Progenitor cell of endocrine pancreas (in vitro differentiated cells): ENCODE measurements around the gene ANKS4B. TPM values are rescaled to one million over a fixed set of nuclear protein-coding genes. Genes with fewer than 3 reads are reported as not detected.

ENCODE experiments used
- DNase-seq: peaks from one replicate; pipeline ENCODE4 v3.0.0; 2021; ENCODE audit warnings: low spot score; ENCODE audit not compliant: unreplicated experiment
- H3K27ac Mint-ChIP-seq: 2 replicates; pipeline ENCODE4 v1.8.0; 2021; ENCODE audit warnings: mild to moderate bottlenecking, moderate library complexity, mixed read lengths
- H3K27me3 Mint-ChIP-seq: 2 replicates; pipeline ENCODE4 v1.8.0; 2021; ENCODE audit warnings: mixed read lengths
- H3K36me3 Mint-ChIP-seq: 2 replicates; pipeline ENCODE4 v1.8.0; 2022; ENCODE audit warnings: mixed read lengths; ENCODE audit not compliant: insufficient read depth
- H3K4me1 Mint-ChIP-seq: 2 replicates; pipeline ENCODE4 v1.8.0; 2021; ENCODE audit warnings: low read depth, mixed read lengths
- H3K4me3 Mint-ChIP-seq: 2 replicates; pipeline ENCODE4 v1.8.0; 2021; ENCODE audit warnings: low read depth, mild to moderate bottlenecking, moderate library complexity, mixed read lengths
- H3K9me3 Mint-ChIP-seq: 2 replicates; pipeline ENCODE4 v1.8.0; 2021; ENCODE audit warnings: low read depth, mixed read lengths
- CTCF ChIP-seq: fragments of 200-600 bp; sonication (generic); IDR thresholded peaks from one replicate; pipeline ENCODE4 v1.5.0; 2021; ENCODE audit warnings: antibody characterized with exemption, mild to moderate bottlenecking; ENCODE audit not compliant: unreplicated experiment
- total RNA-seq: library from RNA; stranded (reverse); gene quantifications from 2 replicates; pipeline ENCODE4 v1.2.1, GENCODE V29; 2021

ANKS4B gene
- total RNA-seq, 1 donor from 2014 or later: 4.6 TPM

- Mint-ChIP-seq H3K27me3 (no peaks in the 10 kb centered on the region), H3K36me3 (no peaks in the 10 kb centered on the region)
- TF ChIP-seq CTCF: no peak
Observed at GRCh38 chr16:21226749-21227148, 6.8 kb upstream of the ANKS4B start.

GRCh38 chr16:21227866-21228265 lies 5.6 kb upstream of the ANKS4B start:
- Mint-ChIP-seq H3K4me3 (no peak overlapping the region), H3K27ac (no peak overlapping the region), H3K27me3 (no peaks in the 10 kb centered on the region), H3K9me3 (no peaks in the 10 kb centered on the region), H3K36me3 (no peaks in the 10 kb centered on the region), H3K4me1 (peaks cover 10% of the 10 kb centered on the region)
- DNase-seq: no peak
- TF ChIP-seq CTCF: no peak

More at GRCh38 chr16:21226749-21227148, 6.8 kb upstream of the ANKS4B start:
- Mint-ChIP-seq H3K27ac (no peak overlapping the region), H3K4me1 (peaks cover 20% of the 10 kb centered on the region), H3K9me3 (no peaks in the 10 kb centered on the region), H3K4me3 (no peak overlapping the region)
- no peak for DNase-seq

- Mint-ChIP-seq H3K36me3 (no peaks in the 10 kb centered on the region), H3K4me1 (peaks cover 11% of the 10 kb centered on the region), H3K27me3 (no peaks in the 10 kb centered on the region), H3K4me3 (no peak overlapping the region), H3K27ac (no peak overlapping the region), H3K9me3 (no peaks in the 10 kb centered on the region)
- TF ChIP-seq CTCF: no peak
- no peak for DNase-seq
Observed at GRCh38 chr16:21228361-21228872, 5.1 kb upstream of the ANKS4B start.

- Mint-ChIP-seq H3K9me3 (no peaks in the 10 kb centered on the region), H3K4me3 (no peak overlapping the region), H3K27me3 (no peaks in the 10 kb centered on the region), H3K4me1 (peaks cover 19% of the 10 kb centered on the region), H3K27ac (no peak overlapping the region), H3K36me3 (no peaks in the 10 kb centered on the region)
- no peak for DNase-seq
- TF ChIP-seq CTCF: no peak
Observed at GRCh38 chr16:21233045-21233520, 416 bp upstream of the ANKS4B start.

- H3K4me1 Mint-ChIP-seq: peaks cover 22% of the 10 kb centered on the region
- no peak for TF ChIP-seq CTCF
- DNase-seq: no peak
- H3K27me3 Mint-ChIP-seq: no peaks in the 10 kb centered on the region
- no peaks in the 10 kb centered on the region for H3K9me3 Mint-ChIP-seq
- no peak overlapping the region for H3K27ac Mint-ChIP-seq
- peak overlapping the region; percentile 52 for H3K4me3 Mint-ChIP-seq
- no peaks in the 10 kb centered on the region for H3K36me3 Mint-ChIP-seq
Observed at GRCh38 chr16:21235199-21235585, 1.7 kb downstream of the ANKS4B start.
